GOT3 (cell line): ENCODE results near the gene PLXNC1.

Source experiments
- DNase-seq: peaks from one replicate; lab custom pipeline; 2025; ENCODE audit warnings: mixed read lengths; lab: John Stamatoyannopoulos, UW

PLXNC1 gene

DNA sequence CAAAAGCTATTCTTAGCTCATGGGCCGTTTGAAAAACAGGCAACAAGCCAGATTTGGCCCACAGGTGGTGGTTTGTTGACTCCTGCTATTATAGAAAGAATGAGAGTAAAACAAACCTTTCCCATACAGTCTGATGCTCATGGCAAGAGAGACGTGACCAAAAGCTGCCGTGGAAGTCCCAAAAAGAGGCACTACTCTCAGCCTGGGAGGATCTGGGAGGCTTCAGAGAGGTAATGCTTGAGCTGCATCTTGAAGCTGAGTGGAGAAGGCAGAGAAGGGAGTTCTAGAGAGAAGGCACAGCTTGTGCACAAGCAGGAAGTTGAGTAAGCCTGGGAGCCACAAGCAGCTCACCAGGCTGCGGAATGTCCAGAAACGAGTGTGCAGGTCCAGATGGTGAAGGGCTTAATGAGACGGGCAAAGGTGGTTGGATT, 9.6 kb downstream of the PLXNC1 start:
- no peak for DNase-seq

- no peak for DNase-seq
Observed at GRCh38 chr12:94158666-94159065, 10.3 kb downstream of the PLXNC1 start.

DNA sequence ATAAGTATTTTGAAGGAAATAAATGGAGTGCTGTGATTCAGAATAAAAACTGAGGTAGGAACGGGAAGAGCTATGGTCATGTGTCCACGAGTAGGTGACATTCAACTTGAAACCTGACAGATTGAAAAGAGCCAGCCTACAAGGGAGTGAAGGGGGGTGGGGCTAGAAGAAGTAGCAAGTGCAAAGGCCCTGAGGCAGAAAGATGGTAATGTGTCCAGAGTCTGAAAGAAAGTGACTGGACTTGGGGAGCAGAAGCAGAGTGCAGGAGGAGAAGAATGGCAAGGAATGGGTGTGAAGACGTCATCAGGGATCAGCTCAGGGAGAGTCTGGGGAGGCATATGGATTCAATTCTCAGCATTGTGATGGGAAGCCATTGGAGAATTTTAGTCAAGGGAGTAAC, 13.7 kb downstream of the PLXNC1 start:
- no peak for DNase-seq

DNA sequence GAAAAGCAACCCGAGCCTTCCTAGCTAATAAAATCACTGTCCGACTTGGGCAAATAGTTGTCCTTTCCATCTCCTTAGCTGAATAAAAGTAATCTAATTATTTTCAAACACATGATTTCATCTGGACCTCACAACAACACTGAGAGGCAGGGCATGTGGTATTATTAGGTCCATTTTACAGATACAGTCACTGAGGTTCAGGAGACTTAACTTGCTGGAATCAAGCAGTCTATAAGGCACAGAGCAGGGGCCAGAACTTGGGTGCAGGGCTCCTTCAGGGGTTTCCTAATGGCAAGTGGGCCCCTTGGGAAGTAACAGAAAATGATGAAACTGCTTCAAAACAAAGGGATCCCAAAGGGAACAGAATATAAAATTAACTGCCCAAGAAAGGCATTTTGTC, 15.5 kb downstream of the PLXNC1 start:
- DNase-seq = no peak

DNA sequence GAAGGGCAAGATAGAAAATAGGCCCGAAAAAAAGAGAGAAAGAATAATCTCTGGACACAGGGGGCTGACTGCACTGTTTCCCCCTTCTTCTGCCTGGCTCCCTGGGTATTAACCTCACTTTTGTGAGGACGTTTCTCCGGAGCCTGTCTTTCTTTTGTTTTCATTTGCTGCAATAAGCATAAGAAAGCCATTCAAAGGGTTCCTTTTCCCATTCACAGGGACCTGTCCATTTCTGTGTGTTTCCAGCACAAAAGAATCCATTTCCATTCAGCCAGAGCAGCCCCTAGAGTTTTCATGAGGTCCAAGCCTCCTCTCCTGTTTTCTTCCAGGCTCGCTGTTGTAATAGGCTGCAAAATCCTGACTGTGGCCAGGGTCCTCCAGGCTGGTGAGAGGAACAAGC, 16.8 kb downstream of the PLXNC1 start:
- DNase-seq = no peak

DNA sequence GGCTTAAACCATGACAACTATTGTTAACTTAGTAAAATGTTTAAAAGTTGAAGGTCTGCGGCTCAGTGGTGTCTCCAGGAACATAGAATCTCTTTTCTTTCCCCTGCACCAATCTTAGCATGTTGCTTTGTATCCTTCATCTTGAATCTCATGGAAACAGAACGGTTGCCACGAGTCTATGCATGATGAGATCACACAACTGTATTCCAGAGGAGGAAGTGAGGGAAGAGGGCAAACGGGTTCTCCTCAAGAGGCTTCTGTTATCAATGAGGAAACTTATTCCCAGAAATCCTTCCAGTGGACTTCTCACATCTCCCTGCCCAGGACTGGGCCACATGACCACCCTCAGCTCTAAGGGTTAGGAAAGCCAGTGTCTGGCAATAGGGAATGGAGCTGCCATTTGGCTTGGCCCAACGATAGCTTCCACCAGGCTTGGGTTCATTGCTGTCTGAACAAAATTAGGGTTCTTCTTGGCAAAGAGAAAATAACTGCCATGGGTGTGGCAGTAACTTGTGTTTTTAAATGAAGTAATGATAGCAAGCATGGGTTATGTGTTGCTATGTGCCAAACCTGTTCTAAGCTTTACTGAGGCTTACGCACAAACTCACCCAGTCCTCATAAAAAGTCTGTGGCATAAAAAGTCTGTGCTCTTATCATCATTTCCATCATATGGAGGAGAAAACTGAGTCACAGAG, 17.4 kb downstream of the PLXNC1 start:
- no peak for DNase-seq

- no peak for DNase-seq
Observed at GRCh38 chr12:94167071-94167755, 18.8 kb downstream of the PLXNC1 start.

- DNase-seq = no peak
Observed at GRCh38 chr12:94167756-94168416, 19.5 kb downstream of the PLXNC1 start.

DNA sequence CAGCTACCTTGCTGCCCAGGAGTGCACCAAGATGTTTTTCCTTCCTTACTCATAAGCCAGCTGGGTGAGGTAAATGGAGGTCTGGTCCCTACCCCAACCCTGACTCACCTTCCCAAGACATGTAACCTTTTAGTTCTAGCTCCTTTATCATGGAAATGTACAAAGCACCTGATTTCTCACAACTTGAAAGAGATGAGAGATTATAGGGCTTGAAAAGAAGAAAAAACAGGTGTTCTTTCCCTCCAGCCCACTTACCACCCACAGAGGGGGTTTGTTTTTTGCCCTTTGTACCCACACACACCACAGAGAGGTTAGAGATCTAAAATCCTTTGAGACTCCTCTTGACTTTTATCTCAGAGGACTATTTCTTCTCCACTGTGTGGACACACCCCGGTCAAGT, 21.1 kb downstream of the PLXNC1 start:
- DNase-seq = no peak

DNA sequence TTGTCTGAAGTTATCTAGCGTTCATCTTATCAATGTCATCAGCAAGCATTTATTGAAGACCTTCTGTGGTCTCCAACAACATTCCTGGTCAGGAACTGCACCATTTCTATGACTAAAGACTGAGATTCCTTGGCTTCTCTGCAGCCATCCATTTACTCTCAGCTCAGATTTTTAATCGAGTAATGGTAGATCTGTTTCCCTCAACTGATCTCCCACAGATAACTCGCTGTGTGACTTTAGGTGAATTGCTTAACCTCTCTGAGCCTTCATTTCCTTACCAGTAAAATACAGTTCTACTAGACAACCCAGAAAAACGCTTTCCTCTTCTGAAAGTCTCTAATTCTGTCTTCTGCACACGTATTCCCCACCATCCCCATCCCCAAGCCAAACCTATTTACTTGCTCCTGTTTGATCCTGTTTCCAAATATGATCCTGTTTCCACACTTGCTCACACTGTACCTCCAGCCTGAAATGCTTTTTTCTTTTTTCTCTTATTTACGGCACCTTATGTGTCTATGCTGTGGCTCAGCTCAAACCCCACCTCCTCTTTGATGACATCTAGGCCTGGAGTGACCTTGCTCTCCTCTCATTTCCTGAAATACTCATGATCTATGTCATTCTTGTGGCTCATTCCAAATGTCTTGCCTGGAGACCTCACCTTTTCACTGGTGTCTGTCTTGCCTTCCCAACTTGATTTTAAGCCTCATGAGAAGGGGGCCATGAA, 21.8 kb downstream of the PLXNC1 start:
- DNase-seq = no peak

DNA sequence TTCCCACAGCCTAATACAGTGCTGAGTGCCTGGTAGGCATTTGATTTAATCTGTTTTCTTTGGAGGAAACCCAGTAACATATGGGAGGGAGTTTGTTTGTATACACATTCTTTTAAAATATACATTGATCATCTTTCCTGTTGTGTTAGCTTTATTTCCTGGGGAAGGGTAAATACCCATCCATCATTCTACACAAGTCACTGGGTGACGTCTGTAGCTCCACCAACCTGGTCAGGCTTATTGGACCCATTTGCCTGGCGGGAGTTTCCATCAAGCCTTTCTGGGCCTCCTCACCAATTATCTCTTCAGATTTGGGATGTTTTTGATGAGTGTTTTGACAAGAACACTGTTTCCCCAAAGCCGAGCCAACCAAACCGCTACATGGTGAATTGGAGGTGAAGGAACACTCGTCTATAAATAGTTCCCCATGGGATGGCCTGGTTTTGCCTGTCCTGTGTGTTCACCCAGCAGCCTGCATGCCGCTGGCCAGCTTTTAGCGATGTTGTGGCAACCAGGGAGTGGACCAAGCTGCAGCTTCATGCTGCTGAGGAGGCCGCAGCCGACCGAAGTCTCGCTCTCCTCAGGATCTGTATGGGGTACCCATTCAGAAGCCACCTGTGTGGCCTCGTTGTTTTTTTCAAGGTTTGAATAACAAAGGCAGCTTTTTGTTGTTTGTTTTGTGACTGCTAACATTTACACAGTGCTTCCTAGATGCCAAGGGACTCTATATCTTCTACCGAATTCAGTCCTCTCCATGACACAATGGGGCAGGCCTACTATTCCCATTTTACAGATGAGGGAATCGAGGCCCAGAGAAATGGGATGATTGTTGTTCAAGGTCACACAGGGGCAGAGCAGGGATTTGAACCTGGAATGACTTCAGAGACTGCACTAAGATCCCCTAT, 22.6 kb downstream of the PLXNC1 start:
- DNase-seq = no peak

- DNase-seq = no peak
Observed at GRCh38 chr12:94171595-94171930, 23.2 kb downstream of the PLXNC1 start.

DNA sequence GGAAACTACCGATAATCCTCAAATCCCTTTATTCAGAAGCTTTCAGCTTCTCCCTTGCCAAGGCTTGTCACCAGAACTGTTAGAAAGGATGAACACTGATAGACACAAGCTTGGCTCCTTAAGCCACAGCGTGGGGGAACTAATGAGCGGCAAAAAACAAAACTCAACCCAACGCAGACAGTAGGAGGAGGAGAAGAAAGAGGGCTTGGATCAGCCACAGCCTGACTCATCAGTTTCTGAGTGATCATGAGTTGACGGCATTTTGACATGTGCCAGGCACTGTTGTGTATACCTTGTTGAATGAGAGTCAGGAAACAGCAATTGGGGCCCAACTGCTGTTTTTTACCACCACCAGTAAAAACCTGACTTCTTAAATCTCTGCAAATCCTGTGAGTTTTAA, 23.7 kb downstream of the PLXNC1 start:
- no peak for DNase-seq

GRCh38 chr12:94172973-94173372, 24.6 kb downstream of the PLXNC1 start:
- DNase-seq = no peak

- no peak for DNase-seq
Observed at GRCh38 chr12:94173660-94174265, 25.4 kb downstream of the PLXNC1 start.

DNA sequence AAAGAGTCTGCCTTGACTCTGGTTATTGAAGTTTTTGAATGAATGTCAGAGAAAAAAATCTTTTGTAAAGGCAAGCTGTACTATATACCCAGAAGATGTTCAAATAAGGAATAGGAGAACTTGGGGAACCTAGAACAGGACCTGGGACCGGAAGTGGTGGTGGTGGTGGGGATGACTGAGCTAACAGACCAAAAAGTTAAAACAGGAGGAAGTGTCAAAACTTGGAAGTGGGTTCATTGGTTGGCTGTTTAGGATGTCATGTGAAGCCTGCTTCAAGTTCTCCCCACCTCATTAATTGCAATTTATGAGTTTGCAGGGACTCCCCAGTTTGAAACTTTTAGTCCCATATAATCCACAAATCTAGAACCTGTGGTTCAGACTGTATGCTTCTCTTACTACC, 26.2 kb downstream of the PLXNC1 start:
- no peak for DNase-seq

DNA sequence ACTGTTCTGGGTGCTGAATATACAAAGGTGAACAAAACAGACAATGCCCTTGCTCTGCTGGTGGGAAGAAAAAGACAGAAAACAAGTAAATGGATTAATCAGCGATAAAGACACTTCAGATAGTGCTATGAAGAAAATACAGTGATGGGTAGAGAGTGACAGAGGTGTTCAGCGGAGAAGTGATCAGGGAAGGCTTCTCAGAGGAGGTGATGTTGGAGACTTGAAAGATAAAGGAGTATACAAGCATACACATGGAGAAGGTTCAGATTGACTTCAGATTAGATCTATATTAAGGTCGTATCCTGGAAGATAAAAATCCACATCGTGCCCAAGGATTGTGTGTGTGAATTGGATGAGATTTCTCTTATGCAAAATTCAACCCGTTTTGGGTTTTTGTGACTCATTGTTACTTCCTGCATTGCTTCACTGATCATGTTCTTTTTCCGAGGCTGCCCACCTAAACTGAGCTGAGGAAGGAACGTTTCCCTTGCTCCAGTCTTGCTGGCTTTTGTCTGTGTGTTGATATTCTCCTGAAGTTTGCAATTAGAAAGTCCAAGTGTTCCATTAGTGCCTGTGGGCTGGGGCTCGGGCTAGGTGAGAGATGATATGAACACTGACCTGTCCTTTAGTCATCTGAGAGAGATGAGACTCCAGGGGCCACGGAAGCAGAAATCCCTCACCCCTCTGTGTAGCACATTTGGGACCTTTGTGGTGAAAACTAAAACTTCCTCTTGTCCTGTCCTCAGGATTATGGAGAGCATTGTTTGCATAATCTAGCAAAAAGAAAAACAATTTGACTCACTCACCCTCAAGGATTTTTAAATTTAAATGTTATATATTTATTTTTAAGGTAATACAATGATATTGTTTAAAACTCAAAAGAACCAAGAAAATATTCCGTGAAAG, 27.6 kb downstream of the PLXNC1 start:
- no peak for DNase-seq

DNA sequence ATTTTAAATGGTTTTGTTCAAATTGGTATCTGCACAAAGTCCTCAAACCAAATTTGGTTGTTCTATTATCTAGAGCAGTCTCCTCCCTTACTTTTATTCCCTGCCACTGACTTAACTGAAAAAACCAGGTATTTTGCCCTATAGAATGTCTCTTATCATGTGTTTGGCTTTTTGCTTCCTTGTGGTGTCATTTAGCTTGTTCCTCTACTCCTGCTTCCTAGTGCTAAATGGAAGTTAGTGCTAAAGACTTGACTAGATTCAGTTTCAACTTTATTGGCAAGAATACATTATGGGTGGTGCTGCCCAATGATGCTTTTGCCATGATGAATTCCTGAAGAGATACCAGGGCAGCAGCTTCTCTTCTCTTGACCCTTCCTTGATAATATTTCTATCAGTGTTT, 29.7 kb downstream of the PLXNC1 start:
- no peak for DNase-seq

DNA sequence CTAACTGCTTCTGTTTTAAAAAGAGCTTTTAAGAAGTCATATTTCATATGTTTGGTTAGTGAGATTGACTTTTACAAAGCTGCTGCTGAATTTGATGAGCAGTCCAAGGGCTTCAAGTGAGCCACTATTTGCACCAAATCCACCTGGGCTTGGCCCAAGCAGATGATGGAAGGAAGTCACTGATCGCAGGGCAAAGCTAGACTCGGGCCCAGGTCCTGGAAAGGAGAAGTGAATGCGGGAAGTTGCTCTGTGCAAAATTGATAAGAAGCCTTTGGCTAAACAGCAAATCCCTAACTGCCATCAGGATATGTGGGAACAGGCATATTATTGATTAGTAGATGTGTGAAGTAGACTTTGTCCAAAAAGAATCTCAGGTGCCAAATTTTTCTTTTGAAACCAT, 30.5 kb downstream of the PLXNC1 start:
- DNase-seq = no peak

DNA sequence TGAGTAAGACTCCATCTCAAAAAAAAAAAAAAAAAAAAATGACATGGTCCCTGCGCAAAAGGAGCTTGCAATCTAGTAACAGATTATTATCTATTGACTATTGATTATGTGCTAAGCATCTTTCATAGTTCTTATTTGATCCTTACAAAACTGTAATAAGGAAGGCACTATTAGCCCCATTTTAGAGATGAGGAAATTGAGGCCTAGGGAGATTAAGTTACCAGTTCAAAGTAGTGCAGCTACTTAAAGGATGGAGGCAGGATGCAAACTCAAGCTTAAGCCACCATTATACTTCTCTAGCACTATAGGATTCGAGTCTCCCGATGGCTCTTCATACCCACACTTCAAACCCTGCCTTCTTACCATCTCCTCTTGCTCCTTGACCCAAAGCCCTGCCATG, 31.3 kb downstream of the PLXNC1 start:
- no peak for DNase-seq
